ENCODE data around the gene DSP.

DSP gene

DNA sequence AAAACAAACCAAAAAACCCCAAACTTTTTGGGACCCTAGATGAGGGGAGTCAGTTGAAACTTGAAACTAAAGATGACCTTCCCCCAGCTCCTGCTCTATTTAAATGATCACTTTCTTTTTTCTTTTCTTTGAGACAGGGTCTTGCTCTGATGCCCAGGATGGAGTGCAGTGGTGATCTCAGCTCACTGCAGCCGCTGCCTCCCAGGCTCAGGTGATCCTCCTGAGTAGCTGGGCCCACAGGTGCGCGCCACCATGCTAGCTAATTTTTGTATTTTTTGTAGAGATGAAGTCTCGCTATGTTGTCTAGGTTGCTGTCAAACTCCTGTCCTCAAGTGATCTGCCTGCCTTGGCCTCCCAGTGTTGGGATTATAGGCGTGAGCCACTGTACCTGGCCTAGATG lies 7.3 kb upstream of the DSP start:
- DNase-seq (ENCODE audit: low spot score), result no peak

DNA sequence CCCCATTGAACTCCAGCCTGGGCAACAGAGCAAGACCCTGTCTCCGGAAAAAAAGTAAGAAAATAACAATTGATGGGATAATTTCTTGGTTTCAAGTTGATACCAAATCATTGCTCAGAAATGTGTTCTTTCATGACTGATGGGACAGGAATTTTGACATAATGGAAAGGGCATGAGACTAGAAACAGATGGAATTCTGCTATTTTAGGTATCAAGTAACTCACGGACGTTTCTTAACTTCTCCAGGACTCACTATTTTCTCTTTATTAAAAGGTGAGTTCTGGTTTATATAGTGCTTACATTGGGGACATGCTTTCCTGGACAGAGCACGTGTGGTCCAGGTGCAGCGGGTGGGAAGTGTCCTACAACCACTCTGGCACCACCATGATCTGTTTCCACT lies 6.0 kb upstream of the DSP start:
- DNase-seq (ENCODE audit: low spot score), result no peak

DNA sequence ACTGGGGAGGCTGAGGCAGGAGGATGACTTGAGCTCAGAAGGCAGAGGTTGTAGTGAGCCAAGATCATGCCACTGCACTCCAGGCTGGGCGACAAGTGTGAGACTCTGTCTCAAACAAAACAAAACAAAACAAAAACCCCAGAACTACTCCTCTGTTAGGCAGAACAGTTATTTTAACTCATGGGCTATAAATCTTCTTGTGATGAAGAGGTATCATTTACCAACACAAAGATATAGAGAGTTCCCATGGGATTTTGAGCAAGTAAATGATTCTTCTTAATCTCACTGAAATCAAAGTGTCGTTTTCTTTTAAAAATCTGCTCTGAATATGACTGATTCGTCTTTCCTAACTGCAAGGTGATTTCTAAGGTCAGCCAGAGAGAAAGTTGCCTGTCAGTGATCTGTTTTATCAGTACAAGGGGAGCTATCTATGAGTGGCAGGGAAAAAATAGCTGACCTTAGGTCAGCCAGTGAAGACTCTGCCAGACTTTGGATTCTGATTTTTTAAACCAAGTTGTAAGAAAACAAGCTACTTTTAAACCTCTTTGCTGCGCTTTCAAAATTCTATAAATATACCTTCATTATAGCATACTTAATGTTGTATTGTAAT lies 3.8 kb upstream of the DSP start:
- DNase-seq (ENCODE audit: low spot score), result no peak

DNA sequence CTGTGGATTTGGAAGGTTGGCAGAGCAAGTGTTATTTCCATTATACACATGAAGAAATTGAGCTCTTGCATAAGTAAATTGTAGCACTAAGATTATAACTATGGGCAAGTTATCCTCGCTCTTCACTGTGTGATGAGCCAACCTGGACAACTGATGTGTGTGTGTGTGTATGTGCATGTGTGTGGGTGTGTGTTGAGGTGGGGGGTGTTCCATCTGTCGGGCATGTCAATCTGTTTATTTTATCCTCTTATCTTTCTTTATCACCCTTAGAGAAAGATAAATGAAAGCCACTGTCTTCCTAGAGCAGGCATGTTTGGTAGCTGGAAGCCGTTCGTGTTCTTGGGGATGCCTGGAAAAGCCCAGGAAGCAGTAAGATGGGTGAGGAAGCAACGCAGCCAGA lies 3.0 kb upstream of the DSP start:
- DNase-seq (ENCODE audit: low spot score), result no peak

DNA sequence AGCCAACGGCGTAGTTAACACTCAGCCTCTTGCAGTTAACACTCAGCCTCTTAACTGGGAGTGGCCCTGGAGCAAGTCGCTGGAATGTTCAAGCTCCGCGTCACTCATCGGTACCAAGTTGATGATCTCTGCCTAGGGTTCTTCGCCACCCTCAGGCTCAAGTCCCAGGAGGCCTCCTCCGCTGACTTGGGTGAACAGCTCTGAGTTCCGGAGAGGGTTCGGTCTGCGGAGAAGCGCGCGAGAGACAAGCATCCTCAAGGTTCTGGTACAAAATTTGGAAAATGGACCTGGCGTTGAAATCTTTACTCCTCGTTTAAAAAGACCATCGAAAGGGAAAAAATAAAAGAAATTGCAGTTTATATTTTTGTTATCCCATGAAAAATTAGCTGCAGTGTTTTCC lies 876 bp upstream of the DSP start:
- peak; percentile 23 for DNase-seq (ENCODE audit: low spot score)

DNA sequence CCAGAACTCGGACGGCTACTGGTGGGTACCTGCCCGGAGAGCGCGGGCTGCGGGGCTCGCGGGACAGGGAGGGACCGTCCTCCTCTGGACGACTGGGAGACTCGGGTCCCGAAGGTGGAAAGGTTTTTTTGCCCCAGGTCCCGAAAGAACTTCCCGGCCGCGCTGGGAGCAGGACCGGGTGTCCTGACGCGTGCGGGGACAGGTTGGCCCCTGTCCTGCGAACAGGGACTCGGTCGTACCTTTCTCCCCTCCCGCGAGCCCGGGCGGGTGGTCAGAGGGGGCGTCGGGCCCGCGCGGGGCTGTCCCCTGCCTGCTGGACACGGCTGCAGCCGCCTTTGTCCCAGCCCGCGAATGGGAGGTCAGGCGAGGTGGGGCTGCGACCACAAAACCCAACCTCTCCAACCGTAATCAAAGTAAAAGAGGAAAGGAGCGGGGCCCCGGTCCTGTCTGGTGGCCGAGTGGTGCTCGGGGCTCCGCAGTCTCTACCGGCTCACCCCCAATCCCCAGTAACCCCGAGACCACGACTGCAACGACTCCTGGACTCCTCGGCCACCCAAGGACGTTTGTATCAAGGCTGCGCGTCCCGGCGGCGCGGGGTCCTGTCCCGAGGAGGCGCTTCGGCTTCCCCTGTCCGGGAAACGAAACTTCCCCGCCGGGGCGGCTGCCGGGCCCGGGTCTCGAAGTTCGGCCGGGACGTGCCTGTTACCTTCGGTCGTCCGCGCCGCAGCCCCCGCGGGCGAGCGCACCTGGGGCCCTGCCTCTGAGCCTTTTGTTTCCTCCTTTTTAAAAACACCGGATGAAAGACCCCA lies 798 bp downstream of the DSP start:
- no peak for DNase-seq (ENCODE audit: low spot score)

DNA sequence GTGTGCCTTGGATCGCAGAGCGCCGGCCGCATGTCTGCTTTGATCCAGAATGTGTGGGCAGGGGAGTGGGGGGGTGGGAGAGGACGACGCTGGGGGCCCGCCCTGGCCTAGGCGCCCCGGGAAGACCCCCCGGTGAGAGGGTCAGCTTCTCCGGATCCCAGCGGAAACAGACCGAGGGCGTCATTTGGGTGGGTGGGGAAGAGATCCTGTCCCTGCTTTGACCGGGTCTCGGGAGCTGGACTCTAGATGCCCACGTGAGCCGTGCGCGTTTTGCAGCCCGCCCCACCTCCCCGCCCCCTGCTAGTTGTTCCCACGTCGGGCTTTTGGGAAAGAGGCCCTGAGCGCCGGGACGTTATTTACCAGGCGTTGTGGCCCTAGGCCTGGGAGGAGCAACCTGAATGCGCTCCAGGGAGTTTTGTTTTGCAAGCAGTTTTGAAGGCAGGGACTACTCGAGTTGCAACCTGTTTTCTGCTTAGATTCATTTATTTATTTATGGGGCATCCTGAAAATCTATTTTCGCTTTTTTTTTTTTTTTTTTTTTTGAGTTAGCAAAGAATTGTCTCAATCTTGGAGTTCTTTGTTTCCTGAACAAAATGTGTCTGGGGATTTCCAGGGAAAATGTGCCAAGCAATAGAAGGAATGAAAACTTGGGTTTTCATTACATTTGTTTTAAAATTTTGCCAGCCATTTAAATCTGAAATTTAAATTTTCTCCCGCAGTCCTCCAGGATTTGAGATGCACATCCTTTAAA lies 1.6 kb downstream of the DSP start:
- peak; percentile 76 for DNase-seq (ENCODE audit: low spot score)

DNA sequence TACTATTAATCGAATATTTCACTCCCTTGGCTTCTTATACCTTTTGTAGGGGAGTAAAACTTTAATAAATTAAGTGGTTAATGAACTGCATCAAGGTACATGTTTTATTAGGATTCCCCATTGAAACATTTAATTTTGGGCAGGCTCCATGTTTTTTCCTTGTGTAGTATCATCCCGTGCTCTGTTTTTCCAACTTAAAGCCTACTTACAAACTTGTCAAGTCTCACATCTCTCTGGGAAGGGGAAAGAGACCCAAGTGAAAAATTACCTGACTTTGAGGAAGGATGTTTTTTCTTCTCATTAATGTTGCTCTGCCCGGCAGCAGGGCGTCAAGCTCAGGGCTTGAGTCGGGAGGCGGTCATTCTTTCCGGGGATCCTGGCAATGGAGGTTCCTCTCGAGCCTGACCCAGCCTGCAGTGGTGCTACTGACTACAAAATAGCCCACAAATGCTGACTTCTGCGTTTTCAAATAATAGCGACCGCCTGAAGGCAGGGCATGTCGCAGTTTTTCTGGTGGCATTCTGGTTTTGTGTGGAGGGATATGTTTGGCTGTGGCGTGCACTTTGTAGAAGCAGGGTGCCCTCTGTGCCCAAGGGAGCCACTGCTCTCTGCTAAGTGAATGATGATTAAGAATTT lies 2.4 kb downstream of the DSP start:
- no peak for DNase-seq (ENCODE audit: low spot score)

DNA sequence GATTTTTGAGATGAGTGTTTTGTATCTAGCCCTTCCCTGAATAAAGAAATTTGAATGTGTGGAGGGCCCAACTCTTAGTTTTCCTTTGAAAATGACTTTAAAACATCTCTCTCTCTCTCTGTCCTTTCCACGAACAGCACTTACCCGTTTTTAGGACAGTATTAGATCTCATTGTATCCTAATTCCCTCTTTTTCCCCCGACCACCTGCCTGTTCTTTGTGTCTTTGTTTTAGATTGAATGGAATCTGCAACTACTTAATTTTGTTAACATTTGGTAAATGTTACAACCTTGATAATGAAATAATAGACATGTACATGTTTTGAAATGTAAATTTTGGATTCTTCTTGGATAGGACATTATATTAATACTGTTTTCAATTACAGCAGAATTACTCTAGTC lies 3.1 kb downstream of the DSP start:
- DNase-seq (ENCODE audit: low spot score), result no peak

DNA sequence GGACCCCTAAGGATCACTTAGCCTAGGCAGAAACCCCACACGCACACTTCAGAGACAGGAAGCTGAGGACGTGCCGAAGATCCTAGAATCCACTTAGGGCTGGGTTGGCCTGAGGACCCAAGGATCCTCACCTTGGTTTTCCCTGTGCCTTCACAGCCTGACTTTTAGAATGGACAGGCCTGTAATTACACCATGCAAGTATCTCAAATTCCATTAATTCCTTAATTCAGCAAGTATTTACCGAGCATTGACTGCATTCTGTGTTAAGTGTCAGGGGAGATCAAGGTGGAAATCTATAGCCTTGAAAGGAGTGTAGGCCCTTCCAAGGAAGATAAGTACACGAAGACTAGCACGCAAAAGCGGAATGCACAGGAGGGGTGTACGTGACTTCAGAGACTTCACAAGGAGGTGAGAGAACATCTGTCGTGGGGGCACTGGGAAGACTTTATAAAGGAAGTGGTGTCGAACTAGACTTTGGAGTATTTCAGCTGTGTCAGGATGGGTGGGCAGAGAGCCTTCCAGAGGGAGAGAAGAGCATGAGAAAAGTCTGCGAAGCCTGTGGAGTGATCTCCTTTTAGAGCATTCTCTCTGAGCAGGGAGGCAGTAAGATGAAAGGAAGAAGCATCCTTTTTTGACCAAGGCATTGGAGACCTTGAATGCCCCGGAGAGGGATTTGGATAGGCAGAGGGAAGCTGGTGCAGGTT lies 4.0 kb downstream of the DSP start:
- DNase-seq (ENCODE audit: low spot score), result no peak

DNA sequence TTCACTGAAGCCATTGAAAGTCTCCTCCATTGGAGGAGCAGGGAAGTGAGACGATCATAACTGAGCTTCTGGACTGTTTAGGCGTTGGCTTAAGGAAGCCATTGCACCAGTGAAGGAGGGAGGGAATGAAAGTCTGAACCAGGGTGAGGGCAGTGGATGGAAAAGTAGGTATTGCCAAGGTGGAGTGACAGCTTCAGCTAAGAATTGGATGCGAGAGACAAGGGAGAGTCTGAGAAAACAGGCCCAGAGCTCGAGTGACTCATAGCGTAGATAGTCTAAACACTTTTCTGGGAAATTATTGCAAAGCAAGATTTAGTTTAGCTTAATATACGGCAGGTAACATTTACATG lies 4.5 kb downstream of the DSP start:
- no peak for DNase-seq (ENCODE audit: low spot score)

DNA sequence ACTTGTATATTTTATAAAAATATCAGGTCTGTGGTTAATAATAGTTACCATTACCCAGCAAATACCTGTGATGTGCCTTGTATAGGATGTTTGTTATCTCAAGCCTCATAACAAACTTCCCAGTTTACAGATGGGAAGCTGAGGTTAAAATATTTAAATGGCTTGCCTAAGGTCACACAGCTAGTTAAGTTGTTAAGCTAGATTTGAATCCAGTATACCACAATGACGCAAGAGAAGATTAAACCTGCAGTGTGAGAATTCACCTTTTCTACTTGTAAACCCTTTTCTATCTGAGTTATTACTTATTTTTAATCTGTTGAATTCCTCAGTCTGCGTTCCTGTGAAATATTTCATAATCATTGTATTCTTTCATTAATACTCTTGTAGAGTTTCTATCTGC lies 4.9 kb downstream of the DSP start:
- no peak for DNase-seq (ENCODE audit: low spot score)

DNA sequence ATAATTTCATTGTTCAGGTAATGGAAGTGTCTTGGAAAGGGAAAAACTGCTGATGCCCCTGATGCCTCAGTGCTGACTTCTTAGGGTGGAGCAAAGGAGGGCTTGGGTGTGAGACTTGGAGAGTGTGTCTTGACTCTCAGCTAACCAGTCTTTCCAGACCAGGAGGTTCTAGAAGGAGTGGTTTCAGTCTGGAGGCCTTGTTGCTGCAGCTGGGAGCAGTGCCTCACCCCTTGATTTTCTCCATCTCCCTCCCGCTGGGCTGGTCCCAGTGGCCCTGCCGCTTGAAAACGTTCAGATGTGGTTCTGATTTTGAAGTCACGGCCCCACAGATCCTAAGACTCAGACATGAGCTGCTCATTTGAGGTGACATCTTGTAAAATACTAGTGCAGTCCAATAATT lies 5.4 kb downstream of the DSP start:
- DNase-seq (ENCODE audit: low spot score), result no peak

DNA sequence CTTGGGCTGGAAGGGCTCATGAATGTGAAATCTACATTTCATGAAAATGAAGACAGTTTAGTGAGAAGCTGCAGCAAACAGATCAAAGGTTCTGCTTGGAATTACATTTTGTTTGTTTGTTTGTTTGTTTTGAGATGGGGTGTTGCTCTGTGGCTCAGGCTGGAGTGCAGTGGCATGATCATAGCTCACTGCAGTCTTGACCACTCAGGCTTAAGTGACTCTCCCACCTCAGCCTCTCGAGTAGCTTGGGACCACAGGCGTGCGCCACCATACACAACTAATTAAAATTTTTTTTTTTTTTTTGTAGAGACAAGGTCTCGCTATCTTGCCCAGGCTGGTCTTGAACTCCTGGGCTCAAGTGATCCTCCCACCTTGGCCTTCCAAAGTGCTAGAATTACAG lies 5.8 kb downstream of the DSP start:
- DNase-seq (ENCODE audit: low spot score), result no peak

DNA sequence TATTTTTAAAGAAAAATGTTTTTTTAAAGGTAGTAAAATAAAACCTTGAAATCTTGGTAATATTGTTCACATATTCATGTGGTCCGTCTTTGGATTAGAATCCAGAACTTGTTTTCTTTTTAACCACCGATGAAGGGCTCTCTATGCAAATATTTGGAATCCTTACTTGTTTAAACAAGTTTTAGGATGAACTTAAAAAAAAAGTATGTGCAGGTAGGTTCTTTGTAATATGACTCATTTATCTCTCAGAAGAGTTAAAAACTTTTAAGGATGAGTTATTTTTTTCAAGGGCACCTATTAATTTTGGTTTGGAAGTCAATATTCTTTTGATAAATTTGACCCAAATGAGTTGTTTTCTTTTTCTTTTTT lies 8.9 kb downstream of the DSP start:
- DNase-seq (ENCODE audit: low spot score), result no peak

DNA sequence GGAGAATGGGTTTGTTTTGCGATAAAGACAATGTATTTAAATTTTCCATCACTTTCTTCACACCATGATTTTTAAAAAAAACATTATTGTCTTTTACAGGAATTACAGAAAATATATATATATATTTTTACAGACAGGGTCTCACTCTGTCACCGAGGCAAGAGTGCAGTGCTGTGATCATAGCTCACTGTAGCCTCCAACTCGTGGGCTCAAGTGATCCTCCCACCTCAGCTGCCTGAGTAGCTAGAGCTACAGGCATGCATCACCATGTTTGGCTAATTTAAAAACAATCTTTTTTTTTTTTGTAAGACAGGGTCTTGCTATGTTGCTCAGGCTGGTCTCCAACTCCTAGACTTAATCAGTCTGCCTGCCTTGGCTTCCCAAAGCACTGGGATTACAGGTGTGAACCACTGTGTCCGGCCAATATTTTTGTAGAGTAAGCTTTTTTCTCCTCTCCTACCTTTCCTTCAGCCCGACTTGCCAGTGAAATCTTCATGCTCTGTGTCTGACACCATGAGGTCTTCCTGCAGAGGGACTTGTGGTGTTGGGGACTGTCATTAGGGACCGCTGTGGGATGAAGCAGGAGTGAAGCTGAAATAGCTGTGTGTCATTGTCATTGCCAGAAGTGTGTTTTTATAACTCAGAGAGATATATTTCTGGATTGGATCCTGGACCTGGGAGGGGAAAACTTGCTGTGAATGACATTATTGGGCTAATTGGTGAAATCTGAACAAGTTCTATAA lies 13.2 kb downstream of the DSP start:
- DNase-seq (ENCODE audit: low spot score), result no peak

DNA sequence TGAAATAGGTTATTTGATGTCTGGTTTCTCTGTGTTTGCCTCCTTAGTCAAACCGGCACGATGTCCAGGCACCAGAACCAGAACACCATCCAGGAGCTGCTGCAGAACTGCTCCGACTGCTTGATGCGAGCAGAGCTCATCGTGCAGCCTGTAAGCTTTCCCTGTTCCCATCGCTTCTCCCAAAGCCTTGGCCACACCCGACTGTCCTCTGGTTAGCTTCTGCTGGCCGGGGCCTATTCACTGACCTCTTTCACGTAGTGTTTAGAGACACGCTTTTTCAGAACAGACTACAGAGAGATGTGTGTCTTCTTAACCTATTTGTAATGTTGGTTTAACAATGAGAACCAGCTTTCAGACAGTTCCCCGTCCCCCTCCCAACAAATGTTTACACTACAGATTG lies 14.2 kb downstream of the DSP start:
- DNase-seq (ENCODE audit: low spot score), result no peak

DNA sequence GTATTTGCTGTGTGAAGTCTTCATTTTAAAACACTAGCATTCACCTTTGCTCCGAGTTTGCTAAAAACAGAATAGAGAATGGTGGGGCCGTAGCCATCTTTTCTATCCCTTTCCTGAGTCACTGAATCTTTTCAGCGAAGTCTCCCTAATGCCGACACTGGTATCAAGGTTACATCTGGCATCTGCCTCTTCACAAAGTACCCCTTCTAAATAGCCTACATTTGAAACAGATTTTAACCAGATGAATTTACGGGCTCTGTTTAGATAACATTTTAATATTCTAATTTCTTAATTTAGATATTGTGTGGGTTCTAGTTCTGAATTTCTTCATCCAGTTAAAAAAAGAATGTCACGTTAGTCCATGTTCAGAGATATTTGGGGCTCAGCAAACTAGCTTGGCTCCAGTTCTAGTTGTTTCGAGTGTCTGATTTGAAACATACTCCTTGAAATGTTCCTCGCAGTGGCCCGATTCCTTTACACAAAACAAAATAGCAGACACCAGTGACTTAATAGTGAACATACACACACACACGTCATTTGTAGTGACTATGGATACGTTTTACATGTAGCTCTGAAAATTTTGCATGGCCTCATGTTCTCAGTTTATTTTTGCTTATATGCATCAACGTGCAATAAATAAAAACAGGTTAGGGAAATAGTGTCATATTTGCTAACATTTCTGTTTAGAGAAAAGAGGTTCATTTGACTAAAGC lies 15.1 kb downstream of the DSP start:
- no peak for DNase-seq (ENCODE audit: low spot score)

DNA sequence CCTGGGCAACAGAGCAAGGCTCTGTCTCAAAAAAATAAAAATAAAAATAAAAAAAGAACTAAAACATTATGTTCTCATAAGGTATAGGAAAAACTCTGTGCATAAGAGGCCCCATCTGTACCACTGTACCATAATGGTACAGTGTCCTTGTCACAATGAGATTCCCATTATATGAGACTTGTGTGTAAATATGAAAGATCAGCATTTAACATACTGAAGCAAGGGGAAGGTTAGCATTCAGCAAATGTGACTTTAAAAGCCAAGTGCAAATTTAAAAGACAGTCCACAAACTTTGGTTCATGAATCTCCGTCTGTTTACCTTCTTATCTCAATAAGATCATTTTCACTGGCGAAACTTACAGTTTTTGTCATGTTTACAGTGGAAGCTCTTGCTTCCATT lies 16.2 kb downstream of the DSP start:
- no peak for DNase-seq (ENCODE audit: low spot score)

DNA sequence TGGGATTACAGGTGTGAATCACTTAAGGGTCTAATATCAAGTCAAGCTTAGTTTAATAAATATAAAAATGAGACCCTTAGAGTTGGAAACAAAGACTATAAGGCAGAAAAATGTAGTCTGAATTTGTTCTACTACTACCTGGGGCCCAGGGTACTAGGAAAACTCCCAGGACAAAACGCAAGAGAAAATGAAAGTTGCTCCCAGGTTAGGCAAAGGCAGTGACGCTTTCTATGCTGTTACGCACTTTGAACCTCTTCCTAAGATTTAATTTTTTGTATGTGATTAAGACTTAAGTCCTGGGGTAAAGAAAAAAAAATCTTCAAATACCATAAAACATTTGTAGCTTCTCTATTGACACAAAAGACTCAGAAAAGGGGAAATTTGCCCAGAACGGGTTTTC lies 17.3 kb downstream of the DSP start:
- DNase-seq (ENCODE audit: low spot score), result no peak

DNA sequence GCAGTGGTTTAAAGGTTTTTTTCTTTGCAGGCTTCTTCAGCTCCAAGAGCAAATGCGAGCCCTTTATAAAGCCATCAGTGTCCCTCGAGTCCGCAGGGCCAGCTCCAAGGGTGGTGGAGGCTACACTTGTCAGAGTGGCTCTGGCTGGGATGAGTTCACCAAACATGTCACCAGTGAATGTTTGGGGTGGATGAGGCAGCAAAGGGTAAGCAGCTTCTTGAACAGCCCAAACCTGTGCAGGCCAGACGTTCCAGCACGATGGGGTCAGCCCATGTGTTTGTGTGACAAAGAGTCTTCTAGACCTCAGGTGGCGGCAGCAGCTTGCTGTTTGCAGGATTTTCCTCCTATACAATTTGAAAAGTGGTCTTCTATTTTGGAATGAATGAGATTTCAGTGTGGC lies 17.7 kb downstream of the DSP start:
- no peak for DNase-seq (ENCODE audit: low spot score)

Data from cerebellar cortex (tissue), 1 donor.